NCI-H2196 treated with DMSO at 0.1 percent for 48 hours (cell line): ENCODE measurements around the gene VASH1.
A peak's percentile ranks its signal among the peaks of the same experiment; 100 is the strongest.

Experiments used
- DNase-seq: peaks from one replicate; lab custom pipeline; 2025; ENCODE audit not compliant: unreplicated experiment; lab: John Stamatoyannopoulos, UW

The VASH1 gene

DNA sequence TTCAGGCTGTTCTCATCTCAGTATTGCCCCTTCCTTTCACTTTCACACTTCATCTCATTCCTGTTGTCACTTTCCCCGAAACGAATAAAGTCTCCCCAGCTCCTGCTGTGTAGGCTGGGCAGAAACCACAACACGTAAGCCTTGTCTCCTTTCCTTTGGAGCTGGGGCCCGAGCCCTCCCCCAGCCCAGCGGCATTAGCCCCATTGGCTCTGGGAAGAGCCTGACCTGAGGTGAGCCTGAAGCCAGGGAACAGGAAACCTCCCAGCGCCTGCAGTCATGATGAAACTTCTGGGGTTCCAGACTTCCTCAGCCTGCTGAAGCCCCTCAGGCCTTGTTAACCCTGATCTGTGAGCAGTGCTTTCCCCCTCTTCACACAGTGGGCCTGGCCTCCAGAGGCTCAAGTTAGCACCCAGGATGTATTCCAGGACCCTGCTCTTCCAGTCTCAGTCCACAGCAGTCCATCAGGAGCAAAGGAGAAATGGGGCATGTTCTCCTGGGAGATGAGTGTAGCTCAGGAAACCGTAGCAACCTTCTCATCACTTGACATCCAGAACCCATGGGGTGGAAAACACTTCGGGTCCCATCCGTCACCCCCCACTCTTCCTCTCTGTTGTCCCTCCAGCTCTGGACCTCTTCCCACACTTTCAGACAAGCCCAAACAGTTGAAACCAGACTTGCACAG is 21.8 kb downstream of the VASH1 start:
- DNase-seq = no peak

DNA sequence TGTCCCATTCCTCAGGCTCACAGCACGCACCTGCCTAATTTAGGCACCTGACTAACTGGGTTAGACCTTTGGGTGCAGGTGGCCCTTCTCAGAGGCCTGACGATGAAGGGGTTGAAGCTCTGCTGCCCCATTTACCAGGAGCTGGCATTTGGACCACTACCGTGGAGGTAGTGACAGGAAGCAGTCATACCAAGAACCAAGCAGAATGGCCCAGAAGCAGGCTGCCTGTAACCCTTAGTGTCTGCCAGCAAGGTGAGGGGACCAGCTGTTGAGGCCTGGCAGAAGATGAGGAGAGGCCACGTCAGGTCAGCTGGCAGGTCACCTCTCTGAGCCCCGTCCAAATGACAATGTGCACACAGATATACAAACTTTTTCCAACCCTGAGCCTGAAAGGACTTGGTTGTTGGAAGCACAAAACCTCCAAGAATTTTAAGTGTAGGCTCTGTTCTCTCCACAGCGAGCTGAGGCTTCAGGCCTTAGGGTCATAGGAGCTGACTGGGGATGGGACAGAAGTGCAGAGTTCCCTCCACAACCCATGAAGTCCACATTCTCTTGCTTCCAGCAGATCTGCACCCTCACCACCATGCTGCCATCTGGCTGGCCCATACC is 23.1 kb downstream of the VASH1 start:
- DNase-seq = no peak

- DNase-seq = peak; percentile 78
Observed at GRCh38 chr14:76784881-76785280, 23.6 kb downstream of the VASH1 start.

GRCh38 chr14:76786601-76787000 is 25.3 kb downstream of the VASH1 start:
- no peak for DNase-seq

DNA sequence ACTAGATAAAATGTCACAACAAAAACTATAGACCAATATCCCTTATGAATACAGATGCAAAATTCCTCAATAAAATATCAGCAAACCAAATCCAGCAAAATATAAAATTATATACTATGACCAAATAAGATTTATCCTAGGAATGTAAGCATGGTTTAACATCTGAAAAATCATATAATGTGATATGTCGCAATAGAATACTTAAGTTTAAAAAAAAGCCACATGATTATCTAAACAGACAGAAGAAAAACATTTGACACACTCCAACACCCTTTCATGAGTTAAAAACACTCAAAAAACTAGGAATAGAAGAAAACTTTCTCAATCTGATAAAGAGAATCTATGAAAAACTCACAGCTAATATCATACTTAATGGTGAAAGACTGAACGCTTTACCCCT is 31.2 kb downstream of the VASH1 start:
- DNase-seq = no peak

GRCh38 chr14:76793324-76793723 is 32.1 kb downstream of the VASH1 start:
- no peak for DNase-seq

- no peak for DNase-seq
Observed at GRCh38 chr14:76793956-76794355, 32.7 kb downstream of the VASH1 start.

DNA sequence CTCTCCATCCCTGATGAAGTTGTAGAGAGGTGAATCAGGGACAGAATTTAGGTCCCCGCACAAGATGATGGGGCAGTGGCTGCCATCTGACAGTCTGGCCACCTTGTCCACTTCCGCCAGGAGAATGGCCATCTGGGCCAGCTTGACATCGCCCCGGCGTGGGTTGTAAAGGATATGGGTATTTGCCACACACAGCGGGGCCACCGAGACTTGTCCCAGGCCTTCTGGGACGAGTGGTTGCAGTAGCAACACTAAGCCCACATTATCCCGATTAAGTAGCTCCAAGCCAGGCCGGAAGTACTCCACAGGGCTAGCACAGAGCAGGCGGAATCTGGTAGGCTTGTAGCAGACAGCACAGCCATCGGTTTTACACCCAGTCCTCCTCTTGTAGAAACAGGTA is 45.2 kb downstream of the VASH1 start:
- DNase-seq = no peak

- no peak for DNase-seq
Observed at GRCh38 chr14:76808011-76808410, 46.7 kb downstream of the VASH1 start.

DNA sequence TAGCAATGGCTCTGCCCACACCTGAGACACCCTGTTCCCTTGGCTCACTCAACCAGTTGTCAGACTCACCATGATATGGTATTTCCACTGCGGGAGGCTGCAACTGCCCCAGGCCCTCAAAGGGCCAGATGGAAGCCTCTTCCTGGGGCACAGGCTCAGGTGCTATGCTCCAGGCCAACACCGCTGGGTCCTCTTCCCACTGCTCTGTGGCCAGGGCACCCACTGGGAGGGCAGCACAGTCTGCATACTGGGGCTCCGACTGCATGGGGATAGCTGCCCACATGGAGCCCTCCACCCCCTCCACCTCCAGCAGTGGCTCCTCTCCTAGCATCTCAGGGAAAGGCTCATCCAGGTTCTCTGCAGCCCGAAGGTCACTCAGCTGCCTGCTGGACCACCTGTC is 47.7 kb downstream of the VASH1 start:
- no peak for DNase-seq

- DNase-seq = no peak
Observed at GRCh38 chr14:76810525-76810924, 49.3 kb downstream of the VASH1 start.

DNA sequence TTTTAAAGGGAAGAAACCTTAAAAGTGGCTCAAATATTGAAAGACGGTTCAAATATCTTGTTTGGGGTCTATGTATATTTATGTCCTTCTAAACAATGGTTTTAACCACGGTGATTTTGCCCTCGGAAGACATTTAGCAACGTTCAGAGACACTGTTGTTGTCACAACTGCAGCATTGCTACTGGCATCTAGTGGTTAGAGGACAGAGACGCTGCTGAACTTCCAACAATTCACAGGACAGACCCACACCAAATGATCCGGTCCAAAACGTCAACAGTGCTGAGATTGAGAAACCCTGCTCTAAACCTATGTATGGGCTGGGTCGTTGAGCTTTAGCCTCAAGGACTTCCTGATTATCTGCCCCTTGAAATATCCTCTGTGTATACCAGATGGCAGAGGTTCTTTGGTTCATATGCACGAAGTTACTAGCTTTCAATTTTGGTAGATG is 49.7 kb downstream of the VASH1 start:
- DNase-seq = no peak

DNA sequence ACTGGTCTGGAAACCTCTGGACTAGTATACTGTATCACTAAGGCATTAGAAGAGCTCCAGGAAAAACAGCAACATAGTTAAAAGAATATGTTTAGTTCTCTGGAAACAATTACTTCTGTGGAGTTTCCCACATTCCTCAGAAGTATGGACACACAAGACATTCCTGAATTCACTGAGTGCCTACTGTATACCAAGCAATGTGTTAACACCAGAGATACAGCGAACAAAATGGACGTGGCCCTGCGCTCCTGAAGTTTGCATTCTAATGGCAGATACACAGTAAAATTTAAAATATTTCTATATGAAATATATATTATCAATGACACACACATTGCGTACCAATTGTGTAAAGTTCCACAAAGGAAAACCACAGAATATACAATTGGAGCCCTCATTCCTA is 50.3 kb downstream of the VASH1 start:
- no peak for DNase-seq

DNA sequence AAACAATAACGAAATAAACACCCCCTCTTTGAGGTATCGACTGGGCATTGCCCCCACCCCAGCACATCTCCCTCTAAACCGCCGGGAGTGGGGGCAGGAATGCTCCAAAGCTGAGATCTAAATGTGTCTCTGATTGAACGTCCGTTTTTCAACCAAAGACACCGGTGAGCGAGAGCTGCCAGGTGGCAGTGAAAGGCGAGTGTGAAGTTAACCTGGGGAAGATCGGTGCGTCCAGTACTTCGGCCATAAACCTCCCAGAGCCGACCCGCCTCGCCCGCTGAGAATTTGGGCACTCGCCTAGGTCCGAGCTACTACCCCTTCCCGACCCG is 50.8 kb downstream of the VASH1 start:
- no peak for DNase-seq

- peak; percentile 89 for DNase-seq
Observed at GRCh38 chr14:76812422-76813383, 51.4 kb downstream of the VASH1 start, which contains the start of gene ANGEL1. ANGEL1 (minus strand) TSS chr14:76812882; CDS start chr14:76812827, 55 bp downstream.

DNA sequence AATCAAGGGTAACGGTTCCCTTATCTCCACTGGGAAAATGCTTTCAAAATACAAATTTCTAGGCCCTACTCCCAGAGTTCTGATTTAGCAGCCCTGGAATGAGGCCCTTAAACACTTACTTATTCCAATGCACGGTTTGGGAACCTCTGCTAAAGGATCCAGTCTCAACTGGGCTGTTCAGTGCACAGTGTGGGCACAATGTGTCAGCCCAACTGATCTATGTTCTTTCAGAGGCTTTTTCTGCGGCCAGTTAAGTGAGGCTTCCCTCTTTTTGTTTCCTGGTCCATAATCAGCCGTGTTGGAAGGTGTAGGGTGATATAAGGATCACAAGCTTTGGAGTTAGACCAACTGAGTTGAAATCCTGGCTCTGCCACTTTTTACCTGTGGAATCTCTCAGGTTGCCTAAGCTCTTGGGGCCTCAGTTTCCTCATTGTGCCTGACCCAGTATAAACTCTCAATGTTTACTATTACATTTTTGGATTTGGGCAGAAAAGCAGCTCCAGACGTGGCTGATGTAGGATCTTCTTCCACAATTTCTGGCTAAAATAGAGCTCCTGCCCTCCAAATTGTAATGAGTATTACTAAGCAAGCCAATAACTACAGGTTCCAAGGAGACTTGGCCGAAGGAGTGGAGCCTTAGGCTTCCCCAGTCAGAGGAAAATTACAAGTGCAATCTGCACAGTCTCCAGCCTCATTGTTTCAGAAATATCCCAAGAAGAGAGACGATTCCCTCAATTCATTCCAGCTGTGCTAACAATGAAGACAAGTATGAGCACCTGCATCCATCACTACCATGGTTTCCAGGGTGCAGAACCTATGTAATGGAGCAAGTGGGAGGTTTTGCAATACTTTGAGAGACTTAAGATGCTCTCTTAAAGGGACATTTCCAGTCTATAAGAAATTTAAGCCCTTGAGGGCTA is 53.7 kb downstream of the VASH1 start:
- no peak for DNase-seq

GRCh38 chr14:76820700-76821099 is 59.4 kb downstream of the VASH1 start:
- no peak for DNase-seq

- DNase-seq = no peak
Observed at GRCh38 chr14:76826122-76826521, 64.9 kb downstream of the VASH1 start, which contains the start of gene LRRC74A. LRRC74A (plus strand) TSS chr14:76826408; CDS start chr14:76826698, 290 bp downstream.

DNA sequence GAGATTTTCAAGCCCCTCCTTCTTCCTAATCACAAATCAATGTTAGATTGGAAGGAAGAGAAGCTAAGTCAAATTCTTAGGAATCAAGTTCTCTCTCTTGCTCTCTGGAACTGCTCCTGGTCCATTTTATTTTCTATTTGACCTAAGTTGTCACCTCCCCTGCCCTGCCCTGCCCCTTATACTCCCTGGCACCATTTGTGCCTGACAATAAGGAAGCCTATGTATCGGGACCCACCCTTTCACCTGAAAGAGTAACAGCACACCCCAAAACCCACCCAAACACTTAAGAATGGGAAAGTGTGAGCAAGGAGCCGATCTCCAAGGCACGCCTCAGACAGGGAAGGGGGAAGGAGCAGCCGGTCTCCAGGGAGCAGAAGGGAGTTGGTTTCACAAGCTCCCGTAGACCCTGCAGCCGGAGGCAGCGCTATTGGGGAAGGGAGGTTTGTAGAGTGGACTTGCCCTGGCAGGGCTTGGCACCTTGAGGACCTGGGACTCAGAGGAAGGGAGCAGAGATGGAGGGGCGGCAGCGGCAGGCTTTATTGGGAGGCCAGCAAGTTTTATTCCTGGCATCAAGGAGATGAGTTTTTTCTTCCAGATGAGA is 66.5 kb downstream of the VASH1 start:
- no peak for DNase-seq

- no peak for DNase-seq
Observed at GRCh38 chr14:76828339-76829012, 67.2 kb downstream of the VASH1 start.
